ENCODE measurements around the gene TRIM75. TPM values are rescaled to one million over a fixed set of nuclear protein-coding genes. Genes with fewer than 3 reads are reported as not detected.
"Not testable (repeated sequence)": the region's sequence is repeated elsewhere in the genome, so short reads cannot be mapped to it uniquely, and the experiment has no call there.

TRIM75 gene
- total and polyA plus RNA-seq, 9 donors: not detected

DNA sequence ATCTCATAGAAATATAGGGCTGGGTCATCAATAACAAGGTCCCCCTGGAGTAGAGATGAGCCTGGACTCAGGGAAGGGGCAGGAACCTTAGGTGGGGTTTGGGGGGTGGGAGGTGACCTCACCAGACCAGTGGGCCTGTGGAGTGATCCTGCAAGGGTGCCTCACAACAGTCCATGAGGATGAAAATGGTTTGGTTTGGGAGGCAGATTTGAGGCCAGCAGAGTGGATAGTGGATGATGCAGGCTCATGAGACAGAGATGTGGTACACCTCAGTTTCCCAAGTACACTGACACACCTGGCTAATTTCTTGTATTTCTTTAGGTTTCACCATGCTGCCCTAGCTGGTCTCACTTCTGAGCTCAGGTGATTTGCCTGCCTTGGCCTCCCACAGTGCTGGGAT is 40.0 kb upstream of the TRIM75 start:
- TF ChIP-seq, protein P1, sequence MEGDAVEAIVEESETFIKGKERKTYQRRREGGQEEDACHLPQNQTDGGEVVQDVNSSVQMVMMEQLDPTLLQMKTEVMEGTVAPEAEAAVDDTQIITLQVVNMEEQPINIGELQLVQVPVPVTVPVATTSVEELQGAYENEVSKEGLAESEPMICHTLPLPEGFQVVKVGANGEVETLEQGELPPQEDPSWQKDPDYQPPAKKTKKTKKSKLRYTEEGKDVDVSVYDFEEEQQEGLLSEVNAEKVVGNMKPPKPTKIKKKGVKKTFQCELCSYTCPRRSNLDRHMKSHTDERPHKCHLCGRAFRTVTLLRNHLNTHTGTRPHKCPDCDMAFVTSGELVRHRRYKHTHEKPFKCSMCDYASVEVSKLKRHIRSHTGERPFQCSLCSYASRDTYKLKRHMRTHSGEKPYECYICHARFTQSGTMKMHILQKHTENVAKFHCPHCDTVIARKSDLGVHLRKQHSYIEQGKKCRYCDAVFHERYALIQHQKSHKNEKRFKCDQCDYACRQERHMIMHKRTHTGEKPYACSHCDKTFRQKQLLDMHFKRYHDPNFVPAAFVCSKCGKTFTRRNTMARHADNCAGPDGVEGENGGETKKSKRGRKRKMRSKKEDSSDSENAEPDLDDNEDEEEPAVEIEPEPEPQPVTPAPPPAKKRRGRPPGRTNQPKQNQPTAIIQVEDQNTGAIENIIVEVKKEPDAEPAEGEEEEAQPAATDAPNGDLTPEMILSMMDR (IDR thresholded peaks at IDR 0.05): no peak
- TF ChIP-seq POLR2A (IDR thresholded peaks at IDR 0.05) (no peak), EP300 (IDR thresholded peaks at IDR 0.05) (no peak)
- no peaks in the 10 kb centered on the region for H3K27me3 ChIP-seq
- intact Hi-C loops (cut with DNase I): no loop called here

DNA sequence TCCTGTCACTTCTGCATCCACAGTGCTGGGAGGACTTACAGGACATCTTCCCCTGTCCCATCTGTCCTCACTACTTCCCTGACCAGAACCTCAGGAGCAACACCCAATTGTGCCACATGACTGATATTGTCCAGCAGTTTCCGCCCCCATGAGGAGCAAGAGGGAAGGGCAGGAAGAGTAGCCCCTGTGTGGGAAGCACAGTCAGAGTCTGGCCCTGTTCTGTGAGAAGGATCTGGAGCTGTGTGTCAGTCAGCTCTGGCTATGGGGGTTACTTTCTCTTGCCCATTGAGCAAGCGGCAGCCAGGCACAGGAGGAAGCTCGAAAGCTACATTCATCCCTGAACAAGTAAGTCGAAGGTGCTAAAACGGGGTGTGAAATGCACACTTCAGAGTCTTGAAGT is 36.7 kb upstream of the TRIM75 start:
- Histone ChIP-seq H3K27me3 (no peaks in the 10 kb centered on the region), H3K36me3 (no peaks in the 10 kb centered on the region), H3K27ac (no peak overlapping the region), H3K4me1 (ENCODE audit: insufficient read depth) (no peaks in the 10 kb centered on the region), H3K4me3 (no peak overlapping the region), H3K9me3 (no peaks in the 10 kb centered on the region)
- no peak for TF ChIP-seq POLR2A (IDR thresholded peaks at IDR 0.05)
- no peak for TF ChIP-seq EP300 (IDR thresholded peaks at IDR 0.05)
- TF ChIP-seq, protein P1 (IDR thresholded peaks at IDR 0.05): no peak
- intact Hi-C loops (cut with DNase I): no loop called here
- no peak for DNase-seq
- 56 to 60% (median 57%) methylated on average over 5 of the region's 5 CpGs for WGBS, 3 donors

More for the DNA sequence above, 40.0 kb upstream of the TRIM75 start:
- H3K4me1 ChIP-seq (ENCODE audit: insufficient read depth): no peaks in the 10 kb centered on the region
- no peak overlapping the region for H3K27ac ChIP-seq
- H3K36me3 ChIP-seq: no peaks in the 10 kb centered on the region
- no peak for DNase-seq
- H3K4me3 ChIP-seq: no peak overlapping the region
- H3K9me3 ChIP-seq: no peaks in the 10 kb centered on the region

DNA sequence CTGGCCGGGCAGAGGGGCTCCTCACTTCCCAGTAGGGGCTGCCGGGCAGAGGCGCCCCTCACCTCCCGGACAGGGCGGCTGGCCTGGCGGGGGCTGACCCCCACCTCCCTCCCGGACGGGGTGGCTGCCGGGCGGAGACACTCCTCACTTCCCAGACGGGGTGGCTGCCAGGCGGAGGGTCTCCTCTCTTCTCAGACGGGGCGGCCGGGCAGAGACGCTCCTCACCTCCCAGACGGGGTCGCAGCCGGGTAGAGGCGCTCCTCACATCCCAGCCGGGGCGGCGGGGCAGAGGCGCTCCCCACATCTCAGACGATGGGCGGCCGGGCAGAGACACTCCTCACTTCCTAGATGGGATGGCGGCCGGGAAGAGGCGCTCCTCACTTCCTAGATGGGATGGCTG is 33.7 kb upstream of the TRIM75 start:
- H3K9me3 ChIP-seq; H3K4me1 ChIP-seq (ENCODE audit: insufficient read depth); H3K36me3 ChIP-seq; H3K4me3 ChIP-seq; H3K27ac ChIP-seq; intact Hi-C loops (cut with DNase I); DNase-seq; H3K27me3 ChIP-seq: not testable (repeated sequence)
- 91 to 99% (median 97%) methylated on average over 17 to 26 of the region's 30 CpGs for WGBS, 3 donors

DNA sequence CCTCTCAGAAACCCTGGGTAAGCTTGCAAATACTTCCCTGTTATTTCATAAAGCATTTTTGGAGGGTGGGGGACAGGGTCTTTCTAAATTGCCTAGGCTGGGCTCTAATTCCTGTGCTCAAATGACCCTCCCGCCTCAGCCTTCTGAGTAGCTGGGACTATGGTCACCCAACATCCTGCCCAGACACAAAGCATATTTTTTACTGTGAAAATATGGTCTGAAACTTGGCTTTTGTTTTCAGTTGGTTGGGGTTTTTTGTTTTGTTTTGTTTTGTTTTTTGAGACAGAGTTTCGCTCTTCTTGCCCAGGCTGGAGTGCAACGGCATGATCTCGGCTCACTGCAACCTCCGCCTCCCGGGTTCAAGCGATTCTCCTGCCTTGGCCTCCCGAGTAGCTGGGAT is 27.9 kb upstream of the TRIM75 start:
- H3K4me1 ChIP-seq (ENCODE audit: insufficient read depth); DNase-seq; H3K27ac ChIP-seq; H3K36me3 ChIP-seq; H3K4me3 ChIP-seq; intact Hi-C loops (cut with DNase I); H3K9me3 ChIP-seq; H3K27me3 ChIP-seq: not testable (repeated sequence)
- WGBS, 3 donors: 91 to 96% (median 94%) methylated on average over 8 of the region's 8 CpGs

DNA sequence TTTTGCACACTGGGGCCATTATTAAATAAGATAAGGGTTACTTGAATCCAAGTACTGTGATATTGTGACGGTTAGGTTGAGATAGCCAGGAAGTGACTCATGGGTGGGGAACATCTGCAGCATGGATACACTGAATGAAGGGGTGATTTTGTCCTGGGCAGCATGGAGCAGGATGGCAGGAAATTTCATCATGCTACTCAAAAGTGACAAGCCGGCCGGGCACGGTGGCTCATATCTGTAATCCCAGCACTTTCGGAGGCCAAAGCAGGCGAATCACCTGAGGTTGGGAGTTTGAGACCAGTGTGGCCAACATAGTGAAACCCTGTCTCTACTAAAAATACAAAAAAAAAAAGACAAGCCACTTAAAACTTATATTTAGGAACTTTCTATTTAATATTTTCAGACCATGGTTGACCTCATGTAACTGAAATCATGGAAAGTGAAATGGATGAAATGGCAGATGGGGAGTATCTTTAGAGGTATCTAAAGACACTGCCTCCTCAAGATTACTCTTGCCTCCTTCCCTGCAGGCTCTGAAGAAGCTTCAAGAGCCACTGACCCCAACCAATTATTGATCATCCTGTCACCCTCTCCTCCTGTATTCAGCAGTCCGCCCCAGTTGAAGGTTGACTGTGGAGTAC is 25.8 kb upstream of the TRIM75 start:
- Histone ChIP-seq H3K9me3 (no peaks in the 10 kb centered on the region), H3K27ac (no peak overlapping the region), H3K4me3 (no peak overlapping the region), H3K36me3 (no peaks in the 10 kb centered on the region), H3K27me3 (no peaks in the 10 kb centered on the region), H3K4me1 (ENCODE audit: insufficient read depth) (no peaks in the 10 kb centered on the region)
- TF ChIP-seq EP300 (IDR thresholded peaks at IDR 0.05): no peak
- TF ChIP-seq POLR2A (IDR thresholded peaks at IDR 0.05): no peak
- TF ChIP-seq, protein P1 (IDR thresholded peaks at IDR 0.05): no peak
- intact Hi-C loops (cut with DNase I): no loop called here
- 80 to 86% (median 84%) methylated on average over 7 of the region's 7 CpGs for WGBS, 3 donors
- DNase-seq: no peak

Measured in ovary (tissue), 9 donors.